PFSK-1 (cell line): ENCODE data around the gene MPPE1.

Experiments used
- FOXP2 ChIP-seq: optimal IDR thresholded peaks from 2 replicates; pipeline ENCODE3; 2011; ENCODE audit warnings: borderline replicate concordance, control low read depth, inconsistent platforms; ENCODE audit not compliant: insufficient read depth; ENCODE audit errors: extremely low read length, extremely low read depth
- POLR2AphosphoS5 ChIP-seq: IDR thresholded peaks from 2 replicates; pipeline ENCODE4 v1.6.1; 2012; ENCODE audit warnings: low read depth, mild to moderate bottlenecking, control low read depth, low read length, moderate library complexity
- REST ChIP-seq, 2 experiments: IDR thresholded peaks; 2 replicates each; pipeline versions ENCODE4 v1.6.1 to v1.8.0; 2011 to 2012; ENCODE audit warnings: low read depth in 2 of 2, low read length in 2 of 2, control low read depth in 1 of 2, inconsistent platforms in 1 of 2, mild to moderate bottlenecking in 1 of 2, moderate library complexity in 1 of 2; ENCODE audit not compliant: insufficient read depth in 1 of 2
- SIN3A ChIP-seq: IDR thresholded peaks from 2 replicates; pipeline ENCODE4 v1.6.1; 2012; ENCODE audit warnings: mild to moderate bottlenecking, low read length, moderate library complexity, borderline replicate concordance; ENCODE audit not compliant: insufficient read depth
- TAF1 ChIP-seq: IDR thresholded peaks from 2 replicates; pipeline ENCODE4 v1.6.1; 2012; ENCODE audit warnings: low read length, control low read depth, borderline replicate concordance; ENCODE audit not compliant: insufficient read depth

GRCh38 chr18:11861583-11862288 lies 46.4 kb downstream of the MPPE1 start:
- TF ChIP-seq POLR2AphosphoS5, result no peak
- no peak for TF ChIP-seq TAF1
- TF ChIP-seq REST (IDR thresholded peaks at IDR 0.05; ENCODE audit: insufficient read depth in 1 of 2, low read depth in 2 of 2, low read length in 2 of 2), result no peak
- TF ChIP-seq SIN3A, result no peak
- TF ChIP-seq FOXP2, result no peak
